Middle frontal gyrus (tissue), 1 donor: Measurements from ENCODE around the gene SYT7.

Experiments
- DNase-seq: peaks from one replicate; pipeline ENCODE4 v3.0.0-alpha.2; 2015; ENCODE audit warnings: low spot score; ENCODE audit errors: extremely low spot score

The SYT7 gene

GRCh38 chr11:61502522-61502921, 78.4 kb downstream of the SYT7 start:
- no peak for DNase-seq

DNA sequence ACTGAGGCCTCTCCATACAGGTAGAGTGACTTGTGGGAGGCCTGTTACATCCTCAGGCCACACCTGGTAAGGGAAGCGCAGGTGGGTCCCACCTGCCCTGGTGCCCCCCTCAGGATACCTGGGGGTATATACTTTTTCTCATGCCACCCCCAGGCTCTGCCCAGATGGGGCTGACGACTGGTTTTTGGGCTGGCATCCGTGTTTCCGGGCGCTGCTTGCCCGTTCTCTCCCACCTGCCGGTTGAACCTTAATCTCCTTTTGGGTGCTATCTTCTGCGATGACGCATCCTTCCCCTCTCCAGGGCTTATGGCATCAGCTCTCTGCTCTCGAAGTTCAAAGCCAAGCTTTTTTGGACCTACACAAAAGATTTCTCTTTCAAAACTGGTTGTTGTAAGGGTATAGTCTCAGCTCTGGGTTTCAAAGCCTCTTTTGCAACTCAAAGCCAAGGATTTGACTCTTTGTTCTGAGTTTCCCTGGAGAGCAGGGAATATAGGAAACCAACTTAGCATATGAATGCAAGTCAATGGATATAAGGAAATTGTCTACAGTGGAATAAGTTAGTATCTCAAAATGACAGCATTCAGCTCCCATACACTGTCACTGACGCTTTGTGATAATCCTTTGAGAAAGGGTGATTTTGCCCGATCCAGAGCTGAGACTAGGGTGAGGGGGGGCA, 80.9 kb downstream of the SYT7 start:
- no peak for DNase-seq

DNA sequence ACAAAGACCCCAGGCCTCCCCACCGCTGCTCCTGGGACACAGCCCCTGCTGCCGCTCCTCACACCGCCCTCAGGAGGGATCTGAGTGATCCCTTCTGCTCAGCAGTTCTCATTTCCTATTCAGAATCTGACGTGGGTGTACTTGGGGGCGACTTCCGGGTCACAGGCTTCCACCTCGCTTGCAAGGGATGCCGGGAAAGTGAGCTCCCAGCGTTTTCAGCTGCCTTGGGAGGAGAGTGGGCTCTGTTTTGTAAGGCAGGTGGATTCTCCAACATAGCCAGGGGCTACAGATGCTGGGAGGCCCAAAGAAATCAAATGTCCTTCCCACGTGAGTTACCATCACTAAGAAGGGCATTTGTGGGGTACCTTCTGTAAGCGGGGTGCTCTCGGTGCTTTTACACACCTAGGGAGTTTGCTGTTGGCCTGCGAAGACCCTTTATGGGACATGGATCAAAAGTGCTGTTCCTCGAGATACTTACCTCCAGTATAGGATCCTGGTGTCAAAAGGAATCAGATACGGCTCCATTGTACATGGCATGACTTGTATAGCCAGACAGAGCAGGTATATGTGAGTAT, 82.0 kb downstream of the SYT7 start:
- no peak for DNase-seq

DNA sequence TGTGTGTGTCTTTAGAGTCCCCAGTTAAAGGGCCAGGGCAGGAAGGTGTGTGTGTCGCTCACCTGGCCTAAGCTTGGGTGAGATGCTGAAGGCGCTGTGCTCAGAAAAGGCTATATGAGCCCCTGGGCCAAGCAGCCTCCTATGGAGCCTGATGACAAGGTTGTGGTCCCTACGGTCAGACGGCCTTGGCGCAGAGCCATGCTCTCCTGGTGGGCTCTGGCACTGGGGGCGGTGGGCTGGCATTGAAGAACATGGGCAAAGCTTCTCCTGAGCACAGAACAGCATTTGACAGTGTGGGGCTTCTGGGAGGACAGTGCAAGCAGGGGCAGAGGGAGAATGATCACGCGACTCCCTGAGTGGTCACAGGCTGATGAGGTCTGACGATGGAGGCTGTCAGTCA, 83.0 kb downstream of the SYT7 start:
- DNase-seq, result no peak

GRCh38 chr11:61497473-61497872, 83.4 kb downstream of the SYT7 start:
- no peak for DNase-seq

GRCh38 chr11:61496602-61497400, 84.1 kb downstream of the SYT7 start:
- no peak for DNase-seq

- no peak for DNase-seq
These were observed 84.9 kb downstream of the SYT7 start for GRCh38 chr11:61495801-61496601.

DNA sequence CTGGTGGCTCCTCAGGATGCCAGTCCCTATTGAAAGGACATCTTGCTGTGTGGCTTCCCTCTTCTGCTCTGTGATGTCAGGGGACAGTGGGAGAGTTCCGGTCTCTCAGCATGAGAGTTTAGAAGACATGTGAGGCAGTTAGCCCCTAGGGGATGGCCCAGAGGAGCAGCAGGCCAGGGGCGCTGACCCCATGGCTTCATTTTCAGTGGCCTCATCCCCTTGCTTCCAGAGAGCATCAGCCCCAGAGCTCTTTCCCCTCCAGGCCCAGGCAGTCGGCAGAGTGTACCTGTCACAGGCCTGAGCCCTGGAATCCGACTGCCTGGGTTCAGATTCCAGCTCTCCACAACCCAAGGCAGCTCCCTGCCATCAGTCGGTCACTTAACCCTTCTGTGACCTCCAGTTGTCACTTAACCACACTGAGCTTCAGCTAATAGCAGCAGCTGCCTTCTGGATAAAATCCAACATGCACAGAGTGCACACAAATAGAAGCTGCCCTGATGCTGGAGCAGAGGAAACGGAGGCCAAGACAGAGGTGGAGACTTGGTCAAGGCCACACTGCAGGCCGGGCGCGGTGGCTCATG, 86.4 kb downstream of the SYT7 start:
- no peak for DNase-seq

DNA sequence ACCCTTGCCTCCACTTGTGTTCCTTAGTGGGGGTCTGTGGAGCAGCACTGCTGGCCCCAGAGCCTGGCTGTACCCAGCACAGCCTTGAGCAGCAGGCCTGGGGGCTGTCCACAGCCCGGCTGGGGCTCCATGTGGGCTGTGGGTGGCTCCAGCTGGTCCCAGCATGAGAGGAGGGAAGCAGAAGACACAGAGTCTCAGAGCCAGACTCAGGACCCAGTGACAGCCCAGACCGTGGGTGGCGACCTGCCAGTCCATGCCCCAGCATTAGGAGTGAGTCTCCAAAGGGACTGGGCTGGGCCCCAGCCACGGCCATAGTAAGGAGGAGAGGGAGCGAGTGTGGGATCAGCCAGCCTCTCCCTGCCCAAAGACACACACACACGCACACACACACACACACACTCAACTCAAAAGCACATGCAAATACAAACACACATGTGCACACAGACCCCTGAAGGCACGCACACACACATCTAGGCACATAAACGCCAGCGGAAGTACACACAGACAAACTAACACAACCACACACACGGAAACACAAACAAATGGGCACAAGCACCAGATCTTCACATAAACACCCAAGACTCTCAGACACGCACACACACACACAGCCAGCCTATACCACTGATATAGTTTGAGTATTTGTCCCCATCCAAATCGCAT, 89.0 kb downstream of the SYT7 start:
- DNase-seq, result no peak

DNA sequence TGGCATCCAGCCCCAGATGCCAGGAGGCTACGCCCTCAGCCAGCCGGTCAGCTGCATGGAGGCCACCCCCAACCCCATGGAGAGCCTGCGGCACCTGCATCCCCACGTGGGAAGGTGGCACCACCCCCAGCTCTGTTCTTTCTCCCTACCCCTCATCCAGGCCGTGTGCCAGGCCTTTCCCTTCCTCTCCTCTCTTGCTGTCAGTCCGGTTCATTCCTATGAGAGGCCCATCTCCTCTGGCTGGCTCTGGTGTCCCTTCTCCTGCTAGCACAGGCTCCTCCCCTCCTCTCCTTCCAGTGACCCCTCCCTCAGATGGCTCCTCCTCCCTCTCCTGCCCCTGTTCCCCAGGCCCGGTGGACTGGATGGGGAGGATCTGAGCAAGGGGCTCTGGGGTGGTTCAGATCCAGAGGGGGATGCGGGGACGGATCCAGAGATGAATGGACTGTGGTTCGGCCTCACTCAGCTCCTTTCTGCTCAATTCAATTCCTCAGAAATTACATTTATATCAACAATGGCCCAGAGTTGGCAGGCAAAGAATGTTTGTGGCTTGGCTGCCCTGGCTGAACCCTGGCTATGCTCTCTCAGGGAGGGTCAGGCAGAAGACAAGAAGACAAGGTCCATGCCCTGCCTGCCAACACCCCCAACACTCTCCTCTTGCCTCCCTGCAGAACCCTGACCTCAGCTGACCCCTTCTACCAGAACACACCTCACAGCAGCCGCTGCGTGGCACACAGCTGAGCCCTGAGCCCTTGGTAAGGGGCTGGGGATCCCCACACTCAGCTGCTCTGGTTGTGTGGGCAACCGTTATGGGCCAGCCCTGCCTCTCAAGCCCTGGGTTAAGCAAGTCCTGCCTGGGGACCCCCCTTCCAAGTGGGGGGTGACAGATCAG, 90.8 kb downstream of the SYT7 start:
- DNase-seq, result no peak

DNA sequence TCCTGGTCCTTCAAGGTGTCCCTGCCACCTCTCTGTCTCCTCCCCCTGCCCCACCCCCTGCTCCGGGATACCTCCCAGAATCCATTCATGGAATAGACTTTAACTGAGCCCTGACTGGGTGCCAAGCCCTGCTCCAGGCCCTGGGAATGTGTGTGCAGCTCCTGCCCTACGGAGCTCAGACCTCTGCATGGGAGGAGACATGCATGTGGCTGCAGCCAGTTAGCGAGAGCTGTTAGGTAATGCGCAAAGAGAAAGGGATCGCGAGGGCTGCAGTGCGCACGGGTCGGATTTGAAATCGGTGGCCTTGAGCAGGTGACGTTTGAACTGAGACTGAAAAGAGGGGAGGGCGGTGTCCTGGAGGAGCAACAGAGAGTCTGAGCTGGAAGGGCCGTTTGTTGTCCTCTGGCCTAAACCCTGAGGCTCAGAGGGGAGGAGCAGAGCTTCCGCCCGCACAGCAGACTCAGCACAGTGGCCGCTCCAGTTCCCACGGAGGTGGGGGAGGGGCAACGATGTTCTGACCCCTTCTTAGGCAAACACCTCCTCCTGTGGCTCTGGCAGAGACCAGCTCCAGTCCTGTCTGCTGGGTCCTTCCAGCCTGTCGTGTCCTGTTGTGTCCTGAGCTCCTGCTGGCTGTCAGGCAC, 92.1 kb downstream of the SYT7 start:
- DNase-seq, result no peak

DNA sequence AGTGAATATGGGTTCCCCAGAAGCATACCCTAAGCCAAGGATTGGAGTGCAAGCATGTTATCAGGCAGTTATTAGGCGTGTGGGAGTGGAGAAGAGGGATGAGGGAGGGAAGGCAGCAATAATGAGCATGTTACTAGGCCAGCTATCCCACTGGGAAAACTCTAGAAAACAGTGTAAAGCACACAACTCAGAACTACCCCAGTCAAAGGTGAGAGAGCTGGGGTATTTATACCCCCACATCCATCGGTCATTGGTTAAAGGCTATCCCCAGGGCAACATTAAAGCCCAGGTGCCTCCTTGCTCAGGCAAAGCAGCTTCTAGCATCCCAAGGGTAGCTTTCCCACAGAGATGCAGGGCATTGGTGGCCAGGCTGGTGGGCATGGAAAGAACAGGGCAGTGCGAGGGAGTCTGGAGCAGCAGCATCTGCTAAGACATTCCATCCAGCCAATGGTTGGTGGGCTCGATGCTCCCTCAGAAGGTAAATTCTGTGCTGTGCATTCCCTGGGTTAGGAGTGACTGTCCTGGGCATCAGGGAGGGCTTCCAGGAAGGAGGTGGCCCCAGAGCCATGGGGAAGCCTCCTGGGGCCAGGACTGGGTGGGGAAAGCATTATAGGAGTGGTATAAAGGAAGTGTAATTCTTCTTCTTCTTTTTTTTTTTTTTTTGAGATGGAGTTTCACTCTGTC, 93.4 kb downstream of the SYT7 start:
- DNase-seq, result no peak

- no peak for DNase-seq
These were observed 94.1 kb downstream of the SYT7 start for GRCh38 chr11:61486779-61487178.

- no peak for DNase-seq
These were observed 94.8 kb downstream of the SYT7 start for GRCh38 chr11:61486011-61486620.

GRCh38 chr11:61485080-61485479, 95.8 kb downstream of the SYT7 start:
- DNase-seq, result no peak

DNA sequence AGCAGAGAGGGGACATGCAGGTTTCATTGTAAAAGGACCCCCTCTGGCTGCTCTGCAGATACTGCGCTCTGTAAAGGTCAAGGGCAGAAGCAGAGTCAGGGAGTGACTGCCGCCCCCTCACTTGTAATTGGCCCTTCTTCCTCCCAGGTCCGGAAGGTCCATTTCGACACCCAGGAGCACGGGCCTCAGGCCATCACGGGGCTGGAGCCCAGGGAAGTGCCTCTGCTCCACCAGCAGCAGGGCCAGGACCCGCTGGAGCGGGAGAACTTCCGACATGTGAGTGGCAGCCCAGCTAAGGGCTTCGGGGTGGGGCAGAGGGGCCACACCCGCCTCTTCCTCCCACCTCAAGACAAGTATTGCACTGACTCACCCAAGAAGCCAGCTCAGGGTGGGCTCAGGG, 96.3 kb downstream of the SYT7 start:
- DNase-seq, result no peak

DNA sequence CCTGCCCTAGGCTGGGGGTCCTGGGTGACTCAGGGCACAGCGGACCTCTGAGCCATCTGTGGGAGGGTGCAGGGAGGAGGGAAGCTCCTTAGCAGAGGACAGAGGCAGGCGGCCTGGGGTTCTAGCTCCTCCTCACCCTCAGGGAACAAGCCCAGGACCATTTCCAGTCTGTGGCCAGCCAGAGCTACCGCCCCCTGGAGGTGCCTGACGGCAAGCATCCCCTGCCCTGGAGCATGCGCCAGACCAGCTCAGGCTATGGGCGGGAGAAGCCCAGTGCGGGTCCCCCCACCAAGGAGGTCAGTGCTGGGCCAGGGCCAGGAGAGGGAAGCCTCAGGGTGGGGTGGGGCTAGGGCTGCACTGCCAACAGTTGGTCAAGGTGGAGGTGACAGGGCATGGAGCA, 98.4 kb downstream of the SYT7 start:
- DNase-seq, result no peak

GRCh38 chr11:61481806-61482205, 99.1 kb downstream of the SYT7 start:
- DNase-seq, result no peak

- no peak for DNase-seq
These were observed 99.9 kb downstream of the SYT7 start for GRCh38 chr11:61480994-61481335.
